K562 (cell line): ENCODE results near the gene TMED5. TPM values are rescaled to one million over a fixed set of nuclear protein-coding genes. Genes with fewer than 3 reads are reported as not detected.
A peak's percentile ranks its signal among the peaks of the same experiment; 100 is the strongest.

Experiments
- E2F1 ChIP-seq: sonication (generic); formaldehyde crosslinking; IDR thresholded peaks from 2 replicates; pipeline ENCODE4 v1.8.1; 2023; ENCODE audit warnings: mild to moderate bottlenecking, missing genetic modification reagents, moderate library complexity
- LCOR ChIP-seq: sonication (generic); formaldehyde crosslinking; IDR thresholded peaks from 2 replicates; pipeline ENCODE4 v1.8.0; 2022; ENCODE audit warnings: mild to moderate bottlenecking, missing genetic modification reagents
- MTA2 ChIP-seq: fragments of 450-650 bp; IDR thresholded peaks from 2 replicates; pipeline ENCODE4 v1.6.1; 2016; ENCODE audit warnings: low read depth
- NFATC3 ChIP-seq: fragments of 450-650 bp; IDR thresholded peaks from 2 replicates; pipeline ENCODE4 v1.6.1; 2017; ENCODE audit warnings: mild to moderate bottlenecking
- NFIX ChIP-seq: fragments of 250-450 bp; sonication (Bioruptor Pico); IDR thresholded peaks from 2 replicates; pipeline ENCODE4 v1.4.0; 2020; ENCODE audit warnings: low read depth, mild to moderate bottlenecking, moderate library complexity
- PHB ChIP-seq: fragments of 250-450 bp; sonication (Bioruptor Pico); IDR thresholded peaks from 2 replicates; pipeline ENCODE4 v1.5.0; 2021
- POLR2A ChIP-seq: fragments of 450-650 bp; conservative IDR thresholded peaks from 2 replicates; pipeline ENCODE4 v1.6.1; 2016
- SIN3A ChIP-seq, 2 experiments: fragments of 150-350 bp in 1 of 2; IDR thresholded peaks; 2 replicates each; pipeline ENCODE4 v1.6.1; 2011 to 2016; ENCODE audit warnings: borderline replicate concordance in 2 of 2, low read depth in 2 of 2, low read length in 2 of 2, mild to moderate bottlenecking in 2 of 2, moderate library complexity in 2 of 2; ENCODE audit not compliant: control insufficient read depth in 1 of 2
- TAL1 ChIP-seq: fragments of 450-650 bp; IDR thresholded peaks from 2 replicates; pipeline ENCODE4 v1.6.1; 2016; ENCODE audit warnings: mild to moderate bottlenecking
- XRCC4 ChIP-seq: IDR thresholded peaks from one replicate; pipeline ENCODE4 v1.6.1; 2011; ENCODE audit not compliant: insufficient read depth, insufficient read length; ENCODE audit errors: extremely low read depth
- ZBTB26 ChIP-seq: fragments of 450-650 bp; formaldehyde crosslinking; IDR thresholded peaks from 2 replicates; pipeline ENCODE4 v1.4.0; 2022; ENCODE audit warnings: missing genetic modification characterization
- ZNF699 ChIP-seq: fragments of 250-450 bp; sonication (Bioruptor Pico); IDR thresholded peaks from 2 replicates; pipeline ENCODE4 v1.8.0; 2021; ENCODE audit warnings: mild to moderate bottlenecking, moderate library complexity; ENCODE audit not compliant: insufficient replicate concordance
- polyA plus RNA-seq, 8 experiments: library from polyadenylated mRNA; depleted of rRNA in 4 of 8; stranded (reverse) in 5 of 8; unstranded in 3 of 8; fragments of >200 nt; fragmentation: Nextera tagmentation in 2 of 8; fragmentation: Illumina TruSeq in 1 of 8; extraction: Ambion mirVana in 2 of 8; extraction: Trizol in 1 of 8; gene quantifications; 2 replicates each; pipeline versions ENCODE4 v1.2.1 to v1.2.3, GENCODE V29; 2011 to 2014; ENCODE audit warnings: inconsistent platforms in 1 of 8, missing spikeins in 1 of 8
- total RNA-seq, 7 experiments: library from RNA; depleted of rRNA in 6 of 7; stranded (reverse); fragments of >200 nt in 6 of 7; fragmentation: Illumina TruSeq in 2 of 7; extraction: Trizol in 2 of 7; gene quantifications; 2 replicates each; pipeline versions ENCODE4 v1.2.1 to v1.2.3, GENCODE V29; 2011 to 2021; ENCODE audit warnings: low replicate concordance in 1 of 7
- TF ChIP-seq, protein P1 (sequence below): fragments of 450-650 bp; IDR thresholded peaks from 2 replicates; pipeline ENCODE4 v1.6.1; 2016; ENCODE audit warnings: mild to moderate bottlenecking, moderate library complexity
- TF ChIP-seq, protein P2 (sequence below), 2 experiments: fragments of 450-650 bp; conservative IDR thresholded peaks; 2 replicates each; pipeline ENCODE4 v1.6.1; 2017; ENCODE audit warnings: mild to moderate bottlenecking in 2 of 2, moderate library complexity in 2 of 2

TMED5 gene
- total and polyA plus RNA-seq, 9 of the 15 experiments (the other 6 are each of a cell fraction or from before 2014, with no cell fraction given), result 28.7 to 83.7 (median 67.2) TPM

DNA sequence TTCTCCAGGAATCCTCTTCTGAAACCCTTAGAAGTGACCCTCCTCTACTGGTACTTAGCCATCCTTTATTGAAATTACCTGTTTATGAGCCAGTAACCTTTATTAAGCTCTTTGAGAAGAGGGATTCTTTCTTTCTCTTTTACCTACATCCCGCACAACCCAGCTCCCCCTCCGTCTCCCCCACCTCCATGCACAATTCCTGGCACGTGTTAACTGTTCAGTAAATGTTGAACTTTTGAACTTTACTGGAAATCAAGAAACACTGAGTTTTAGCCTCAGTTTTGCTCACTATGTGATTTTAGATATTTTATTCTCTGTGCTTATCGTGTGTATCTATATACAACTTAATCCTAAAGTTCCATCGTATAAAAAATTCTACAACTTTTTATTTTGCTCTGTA is 1.8 kb downstream of the TMED5 start (continued):
- TF ChIP-seq, protein P1, sequence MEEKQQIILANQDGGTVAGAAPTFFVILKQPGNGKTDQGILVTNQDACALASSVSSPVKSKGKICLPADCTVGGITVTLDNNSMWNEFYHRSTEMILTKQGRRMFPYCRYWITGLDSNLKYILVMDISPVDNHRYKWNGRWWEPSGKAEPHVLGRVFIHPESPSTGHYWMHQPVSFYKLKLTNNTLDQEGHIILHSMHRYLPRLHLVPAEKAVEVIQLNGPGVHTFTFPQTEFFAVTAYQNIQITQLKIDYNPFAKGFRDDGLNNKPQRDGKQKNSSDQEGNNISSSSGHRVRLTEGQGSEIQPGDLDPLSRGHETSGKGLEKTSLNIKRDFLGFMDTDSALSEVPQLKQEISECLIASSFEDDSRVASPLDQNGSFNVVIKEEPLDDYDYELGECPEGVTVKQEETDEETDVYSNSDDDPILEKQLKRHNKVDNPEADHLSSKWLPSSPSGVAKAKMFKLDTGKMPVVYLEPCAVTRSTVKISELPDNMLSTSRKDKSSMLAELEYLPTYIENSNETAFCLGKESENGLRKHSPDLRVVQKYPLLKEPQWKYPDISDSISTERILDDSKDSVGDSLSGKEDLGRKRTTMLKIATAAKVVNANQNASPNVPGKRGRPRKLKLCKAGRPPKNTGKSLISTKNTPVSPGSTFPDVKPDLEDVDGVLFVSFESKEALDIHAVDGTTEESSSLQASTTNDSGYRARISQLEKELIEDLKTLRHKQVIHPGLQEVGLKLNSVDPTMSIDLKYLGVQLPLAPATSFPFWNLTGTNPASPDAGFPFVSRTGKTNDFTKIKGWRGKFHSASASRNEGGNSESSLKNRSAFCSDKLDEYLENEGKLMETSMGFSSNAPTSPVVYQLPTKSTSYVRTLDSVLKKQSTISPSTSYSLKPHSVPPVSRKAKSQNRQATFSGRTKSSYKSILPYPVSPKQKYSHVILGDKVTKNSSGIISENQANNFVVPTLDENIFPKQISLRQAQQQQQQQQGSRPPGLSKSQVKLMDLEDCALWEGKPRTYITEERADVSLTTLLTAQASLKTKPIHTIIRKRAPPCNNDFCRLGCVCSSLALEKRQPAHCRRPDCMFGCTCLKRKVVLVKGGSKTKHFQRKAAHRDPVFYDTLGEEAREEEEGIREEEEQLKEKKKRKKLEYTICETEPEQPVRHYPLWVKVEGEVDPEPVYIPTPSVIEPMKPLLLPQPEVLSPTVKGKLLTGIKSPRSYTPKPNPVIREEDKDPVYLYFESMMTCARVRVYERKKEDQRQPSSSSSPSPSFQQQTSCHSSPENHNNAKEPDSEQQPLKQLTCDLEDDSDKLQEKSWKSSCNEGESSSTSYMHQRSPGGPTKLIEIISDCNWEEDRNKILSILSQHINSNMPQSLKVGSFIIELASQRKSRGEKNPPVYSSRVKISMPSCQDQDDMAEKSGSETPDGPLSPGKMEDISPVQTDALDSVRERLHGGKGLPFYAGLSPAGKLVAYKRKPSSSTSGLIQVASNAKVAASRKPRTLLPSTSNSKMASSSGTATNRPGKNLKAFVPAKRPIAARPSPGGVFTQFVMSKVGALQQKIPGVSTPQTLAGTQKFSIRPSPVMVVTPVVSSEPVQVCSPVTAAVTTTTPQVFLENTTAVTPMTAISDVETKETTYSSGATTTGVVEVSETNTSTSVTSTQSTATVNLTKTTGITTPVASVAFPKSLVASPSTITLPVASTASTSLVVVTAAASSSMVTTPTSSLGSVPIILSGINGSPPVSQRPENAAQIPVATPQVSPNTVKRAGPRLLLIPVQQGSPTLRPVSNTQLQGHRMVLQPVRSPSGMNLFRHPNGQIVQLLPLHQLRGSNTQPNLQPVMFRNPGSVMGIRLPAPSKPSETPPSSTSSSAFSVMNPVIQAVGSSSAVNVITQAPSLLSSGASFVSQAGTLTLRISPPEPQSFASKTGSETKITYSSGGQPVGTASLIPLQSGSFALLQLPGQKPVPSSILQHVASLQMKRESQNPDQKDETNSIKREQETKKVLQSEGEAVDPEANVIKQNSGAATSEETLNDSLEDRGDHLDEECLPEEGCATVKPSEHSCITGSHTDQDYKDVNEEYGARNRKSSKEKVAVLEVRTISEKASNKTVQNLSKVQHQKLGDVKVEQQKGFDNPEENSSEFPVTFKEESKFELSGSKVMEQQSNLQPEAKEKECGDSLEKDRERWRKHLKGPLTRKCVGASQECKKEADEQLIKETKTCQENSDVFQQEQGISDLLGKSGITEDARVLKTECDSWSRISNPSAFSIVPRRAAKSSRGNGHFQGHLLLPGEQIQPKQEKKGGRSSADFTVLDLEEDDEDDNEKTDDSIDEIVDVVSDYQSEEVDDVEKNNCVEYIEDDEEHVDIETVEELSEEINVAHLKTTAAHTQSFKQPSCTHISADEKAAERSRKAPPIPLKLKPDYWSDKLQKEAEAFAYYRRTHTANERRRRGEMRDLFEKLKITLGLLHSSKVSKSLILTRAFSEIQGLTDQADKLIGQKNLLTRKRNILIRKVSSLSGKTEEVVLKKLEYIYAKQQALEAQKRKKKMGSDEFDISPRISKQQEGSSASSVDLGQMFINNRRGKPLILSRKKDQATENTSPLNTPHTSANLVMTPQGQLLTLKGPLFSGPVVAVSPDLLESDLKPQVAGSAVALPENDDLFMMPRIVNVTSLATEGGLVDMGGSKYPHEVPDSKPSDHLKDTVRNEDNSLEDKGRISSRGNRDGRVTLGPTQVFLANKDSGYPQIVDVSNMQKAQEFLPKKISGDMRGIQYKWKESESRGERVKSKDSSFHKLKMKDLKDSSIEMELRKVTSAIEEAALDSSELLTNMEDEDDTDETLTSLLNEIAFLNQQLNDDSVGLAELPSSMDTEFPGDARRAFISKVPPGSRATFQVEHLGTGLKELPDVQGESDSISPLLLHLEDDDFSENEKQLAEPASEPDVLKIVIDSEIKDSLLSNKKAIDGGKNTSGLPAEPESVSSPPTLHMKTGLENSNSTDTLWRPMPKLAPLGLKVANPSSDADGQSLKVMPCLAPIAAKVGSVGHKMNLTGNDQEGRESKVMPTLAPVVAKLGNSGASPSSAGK, result peak; percentile 34; the same call in 1 of the 2 replicates
- TF ChIP-seq NFIX (CRISPR knock-in tag) (no peak), MTA2 (no peak), SIN3A (IDR thresholded peaks at IDR 0.05; ENCODE audit: borderline replicate concordance in 2 of 2, control insufficient read depth in 1 of 2, low read depth in 2 of 2, low read length in 2 of 2) (0 out of 4 replicates have a peak, but pooled peaks of 1 of the 2 experiments have one; percentile 15), XRCC4 (no peak), NFATC3 (no peak), POLR2A (no peak), ZNF699 (CRISPR knock-in tag) (no peak), TAL1 (no peak), PHB (CRISPR knock-in tag) (no peak), ZBTB26 (no peak), E2F1 (no peak), LCOR (CRISPR knock-in tag) (no peak)
- TF ChIP-seq, protein P2, sequence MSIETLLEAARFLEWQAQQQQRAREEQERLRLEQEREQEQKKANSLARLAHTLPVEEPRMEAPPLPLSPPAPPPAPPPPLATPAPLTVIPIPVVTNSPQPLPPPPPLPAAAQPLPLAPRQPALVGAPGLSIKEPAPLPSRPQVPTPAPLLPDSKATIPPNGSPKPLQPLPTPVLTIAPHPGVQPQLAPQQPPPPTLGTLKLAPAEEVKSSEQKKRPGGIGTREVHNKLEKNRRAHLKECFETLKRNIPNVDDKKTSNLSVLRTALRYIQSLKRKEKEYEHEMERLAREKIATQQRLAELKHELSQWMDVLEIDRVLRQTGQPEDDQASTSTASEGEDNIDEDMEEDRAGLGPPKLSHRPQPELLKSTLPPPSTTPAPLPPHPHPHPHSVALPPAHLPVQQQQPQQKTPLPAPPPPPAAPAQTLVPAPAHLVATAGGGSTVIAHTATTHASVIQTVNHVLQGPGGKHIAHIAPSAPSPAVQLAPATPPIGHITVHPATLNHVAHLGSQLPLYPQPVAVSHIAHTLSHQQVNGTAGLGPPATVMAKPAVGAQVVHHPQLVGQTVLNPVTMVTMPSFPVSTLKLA (conservative IDR thresholded peaks at IDR 0.05), result peak; percentile 46 to 58; a peak in 3 of 4 replicates
